Measurements from ENCODE around the gene TSPAN16.
"Not testable (repeated sequence)": the region's sequence is repeated elsewhere in the genome, so short reads cannot be mapped to it uniquely, and the experiment has no call there.

TSPAN16 gene

DNA sequence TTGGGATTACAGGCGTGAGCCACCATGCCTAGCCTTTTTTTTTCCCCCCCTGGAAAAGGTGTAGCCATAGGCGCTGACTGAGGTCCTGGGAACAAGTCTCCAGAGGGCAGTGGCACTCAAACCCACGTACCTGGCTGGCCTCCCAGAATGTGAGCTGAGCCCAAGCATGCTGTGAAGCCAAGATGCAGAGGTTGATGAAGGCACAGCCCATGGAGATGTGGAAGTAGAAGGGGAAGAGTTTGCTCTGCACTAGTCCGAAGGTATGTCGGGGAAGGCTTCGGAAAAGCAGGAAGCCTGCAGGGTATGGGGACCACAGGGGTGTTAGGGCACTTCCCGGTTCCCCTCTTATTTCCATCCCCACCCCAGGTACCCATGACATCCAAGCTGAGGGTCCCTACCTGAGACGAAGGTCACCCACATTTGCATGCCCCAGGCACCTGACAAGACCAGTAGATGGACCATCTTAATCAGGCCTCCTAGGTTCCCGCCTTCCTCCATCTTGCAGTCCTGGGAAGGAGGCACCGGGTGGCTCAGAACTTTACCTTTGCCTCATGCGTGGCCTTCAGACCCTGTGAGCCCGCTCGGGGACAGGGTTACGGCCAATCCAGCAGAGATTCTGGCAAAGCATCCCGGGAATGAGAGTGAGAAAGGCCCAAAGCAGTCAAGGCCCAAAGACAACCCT, 49.3 kb downstream of the TSPAN16 start:
- DNase-seq (ENCODE audit: low read depth in 2 of 2): no peak

DNA sequence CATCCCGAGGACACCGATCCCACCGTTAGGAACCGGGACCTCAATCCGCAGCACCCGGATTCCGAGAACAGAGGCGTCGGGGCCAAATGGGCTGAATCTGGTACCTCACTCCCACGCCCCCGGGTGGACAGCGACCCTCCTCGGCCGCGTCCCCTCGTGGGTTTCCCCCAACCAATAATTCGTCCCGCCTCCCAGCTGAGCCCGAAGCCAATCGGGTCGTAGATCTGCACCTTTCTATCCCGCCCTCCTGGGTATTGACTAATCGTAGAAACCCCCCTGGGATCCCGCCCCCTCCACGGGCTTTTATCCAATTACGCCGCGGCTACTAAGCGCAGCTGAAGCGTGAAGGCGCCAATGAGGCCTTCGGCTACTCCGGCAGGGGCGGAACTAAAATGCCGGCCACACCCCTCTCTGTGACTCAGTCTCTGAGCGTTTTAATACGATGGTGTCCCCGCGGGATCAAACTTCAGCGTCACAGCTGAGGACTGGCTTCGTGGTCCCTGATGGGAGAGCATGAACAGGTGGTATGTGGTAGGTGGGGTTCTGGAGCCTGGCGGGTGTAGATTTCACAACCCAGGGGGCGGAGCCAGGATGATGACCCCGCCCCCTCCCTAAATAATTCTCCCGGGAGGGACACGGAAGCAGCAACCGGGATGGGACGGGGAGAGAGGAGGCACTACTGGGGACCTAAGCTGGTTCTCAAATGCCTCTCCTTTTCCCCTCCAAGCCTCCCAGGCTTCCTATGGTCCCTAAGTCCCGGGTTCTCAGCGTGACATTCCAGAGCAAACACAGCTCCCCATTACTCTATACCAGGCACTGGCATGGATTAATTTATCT, 50.4 kb downstream of the TSPAN16 start, which contains the start of the genes CCDC159 and TMEM205:
TSS of gene CCDC159 (plus strand) at position 416 of the 837 bp plus-strand sequence. CDS start at position 504, 88 bp downstream.
TSS of gene TMEM205 (minus strand) at position 165 of the 837 bp plus-strand sequence. CDS start 649 bp downstream, outside the sequence.
- peak; percentile 98 for DNase-seq (ENCODE audit: low read depth in 2 of 2)

DNA sequence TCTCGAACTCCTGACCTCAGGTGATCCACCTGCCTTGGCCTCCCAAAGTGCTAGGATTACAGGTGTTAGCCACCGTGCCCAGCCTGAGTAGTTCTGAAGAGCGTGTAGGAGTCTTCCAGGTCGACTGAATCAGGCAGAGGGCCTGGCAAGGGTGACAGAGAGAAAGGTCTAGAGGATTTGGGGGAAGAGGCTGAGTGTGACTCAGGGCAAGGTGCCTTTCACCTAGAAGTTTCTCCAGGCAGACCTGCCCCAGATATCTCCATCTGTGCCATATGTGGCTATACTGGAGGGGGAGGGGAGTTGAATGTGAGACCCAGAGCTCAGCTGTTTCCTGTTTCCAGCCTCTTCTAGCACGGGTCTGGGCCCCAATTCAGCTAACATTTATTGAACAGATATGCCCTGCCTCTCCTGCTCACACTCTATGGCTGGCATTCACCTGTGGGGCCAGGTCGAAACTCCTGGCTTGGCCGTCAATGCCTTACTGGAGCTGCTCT, 51.6 kb downstream of the TSPAN16 start:
- no peak for DNase-seq (ENCODE audit: low read depth in 2 of 2)

DNA sequence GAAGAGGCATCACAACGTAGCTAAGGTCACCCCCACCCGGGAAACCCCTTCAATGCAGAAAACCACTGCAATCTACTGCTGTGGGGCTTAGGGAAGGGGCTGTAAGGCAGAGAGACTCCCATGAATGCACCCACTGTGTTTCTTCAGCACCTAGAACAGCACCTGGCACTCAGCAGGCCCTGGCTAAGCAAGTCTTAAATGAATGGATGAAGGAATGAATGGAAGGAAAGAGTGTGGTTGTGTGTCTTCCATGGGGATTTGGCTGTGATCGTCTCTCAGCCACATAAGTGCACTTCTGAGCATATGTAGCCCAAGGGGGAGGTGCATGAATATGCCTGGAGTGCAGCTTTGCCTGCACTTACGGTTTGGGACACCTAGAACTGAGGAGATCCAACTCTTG, 53.2 kb downstream of the TSPAN16 start:
- DNase-seq (ENCODE audit: low read depth in 2 of 2): no peak

DNA sequence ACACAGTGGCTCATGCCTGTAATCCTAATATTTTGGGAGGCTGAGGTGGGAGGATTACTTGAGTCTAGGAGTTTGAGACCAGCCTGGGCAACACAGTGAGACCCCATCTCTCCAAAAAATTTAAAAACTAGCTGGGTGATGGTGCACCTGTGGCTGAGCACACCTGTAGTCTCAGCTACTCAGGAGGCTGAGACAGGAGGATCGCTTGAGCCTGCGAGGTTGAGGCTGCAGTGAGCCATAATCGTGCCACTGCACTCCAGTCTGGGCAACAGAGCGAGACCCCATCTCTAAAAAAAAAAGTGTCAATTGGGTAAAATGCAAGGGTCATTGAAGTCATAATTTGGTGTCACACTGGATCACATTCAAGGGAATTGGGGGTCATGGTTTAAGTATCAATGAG, 58.1 kb downstream of the TSPAN16 start:
- DNase-seq (ENCODE audit: low read depth in 2 of 2): not testable (repeated sequence)

DNA sequence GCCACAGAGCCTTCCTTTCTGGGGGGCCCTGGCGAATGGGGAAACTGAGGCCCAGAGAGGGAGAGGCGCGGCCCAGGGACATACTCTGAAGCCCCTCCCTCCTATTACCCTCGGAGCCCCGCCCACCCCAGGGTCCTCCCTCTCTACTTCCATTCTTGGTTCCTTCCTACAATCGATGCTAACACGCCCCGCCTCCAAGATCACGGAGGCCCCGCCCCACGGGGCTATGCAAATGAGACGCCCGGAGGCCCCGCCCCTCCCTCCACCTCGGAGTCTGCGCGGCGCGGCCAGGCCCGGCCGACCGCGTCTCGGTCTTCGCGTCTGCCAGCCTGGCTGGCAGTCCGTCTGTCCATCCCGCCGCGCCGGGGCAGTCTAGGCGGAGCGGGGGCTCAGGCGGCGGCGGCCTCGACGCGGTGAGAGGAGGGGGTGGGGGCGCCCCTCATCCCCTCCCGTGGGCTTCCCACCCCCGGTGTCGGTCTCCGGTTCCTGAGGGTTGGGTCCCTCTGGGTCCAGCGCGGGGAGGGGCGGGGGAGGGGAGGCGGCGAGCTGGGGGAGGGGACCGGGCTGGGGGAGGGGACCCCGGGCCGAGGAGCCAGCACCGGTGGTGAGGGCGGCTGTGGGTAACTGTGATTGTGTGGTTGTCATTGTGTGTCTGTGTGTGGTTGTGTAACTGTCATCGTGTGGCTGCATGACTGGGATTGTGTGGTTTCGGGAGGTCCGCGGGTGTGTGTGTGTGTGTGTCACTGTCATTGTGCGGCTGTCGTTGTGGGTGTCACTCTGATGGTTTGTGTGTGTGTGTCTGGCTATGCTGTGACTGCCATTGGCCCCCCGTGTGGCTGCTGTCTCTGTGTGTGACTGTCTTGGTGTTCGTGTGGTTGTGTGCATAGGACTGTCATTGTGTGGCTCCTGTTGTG, 59.5 kb downstream of the TSPAN16 start, which contains the start of gene PLPPR2:
TSS of gene PLPPR2 (plus strand) at position 273 of the 914 bp plus-strand sequence. CDS start 2,242 bp downstream, outside the sequence.
- DNase-seq (ENCODE audit: low read depth in 2 of 2): peak; percentile 68 to 72

DNA sequence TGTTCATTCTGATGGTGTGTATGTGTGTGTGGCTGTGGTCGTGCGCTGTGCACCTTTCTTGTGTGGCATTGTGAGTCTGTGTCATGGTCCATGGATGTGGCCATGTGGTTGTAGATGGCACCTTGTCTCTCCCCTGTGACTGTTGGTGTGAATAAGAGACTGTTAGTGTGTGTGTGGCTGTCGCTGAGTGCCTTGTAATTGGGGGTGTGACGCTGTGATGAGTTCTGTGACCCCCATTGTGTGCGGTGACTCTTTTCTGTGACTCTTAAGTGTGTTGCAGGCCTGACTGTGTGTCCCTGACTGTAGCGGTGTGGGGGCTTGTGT, 60.1 kb downstream of the TSPAN16 start:
- DNase-seq (ENCODE audit: low read depth in 2 of 2): no peak

DNA sequence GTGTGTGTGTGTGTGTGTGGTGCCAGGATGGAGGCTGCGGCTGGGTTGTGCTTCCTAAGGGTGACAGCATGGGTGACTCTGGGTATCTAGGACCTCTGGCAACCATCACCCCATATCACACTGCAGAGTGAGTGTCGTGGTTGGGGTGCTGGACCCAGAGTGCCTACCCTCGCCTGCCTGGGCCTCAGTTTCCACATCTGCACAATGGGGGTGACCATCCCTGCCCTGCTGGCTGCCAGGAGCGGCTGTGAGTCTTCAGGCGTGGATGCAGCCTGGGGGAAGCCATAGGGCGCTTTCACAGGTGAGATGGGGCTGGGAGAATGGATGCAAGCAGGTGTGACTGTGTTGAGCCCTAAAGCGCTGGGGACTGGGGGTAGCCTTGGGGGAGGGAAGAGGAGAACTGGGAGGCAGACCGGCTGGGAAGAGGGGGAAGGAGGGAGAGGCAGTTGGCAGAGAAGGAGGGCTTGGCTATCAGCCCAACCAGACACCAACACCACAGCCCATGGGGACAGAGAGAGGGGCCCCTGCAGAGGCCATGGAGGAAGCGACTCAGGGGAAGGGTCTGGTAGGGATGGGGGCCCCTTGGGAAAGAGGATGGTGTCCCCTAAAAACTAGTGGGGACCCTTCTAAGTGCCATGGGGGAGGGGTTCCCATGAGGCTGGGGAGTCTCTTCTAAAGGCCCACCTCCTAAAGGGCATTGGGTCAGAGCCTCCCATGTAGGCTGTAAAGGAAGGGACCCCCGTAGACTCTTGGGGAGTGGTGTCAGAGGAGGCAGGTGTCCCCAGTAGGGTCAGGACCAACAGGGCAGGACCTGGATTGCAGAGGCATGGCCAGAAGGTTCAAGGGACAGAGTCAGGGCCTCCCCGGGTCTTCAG, 61.0 kb downstream of the TSPAN16 start:
- DNase-seq (ENCODE audit: low read depth in 2 of 2): no peak

DNA sequence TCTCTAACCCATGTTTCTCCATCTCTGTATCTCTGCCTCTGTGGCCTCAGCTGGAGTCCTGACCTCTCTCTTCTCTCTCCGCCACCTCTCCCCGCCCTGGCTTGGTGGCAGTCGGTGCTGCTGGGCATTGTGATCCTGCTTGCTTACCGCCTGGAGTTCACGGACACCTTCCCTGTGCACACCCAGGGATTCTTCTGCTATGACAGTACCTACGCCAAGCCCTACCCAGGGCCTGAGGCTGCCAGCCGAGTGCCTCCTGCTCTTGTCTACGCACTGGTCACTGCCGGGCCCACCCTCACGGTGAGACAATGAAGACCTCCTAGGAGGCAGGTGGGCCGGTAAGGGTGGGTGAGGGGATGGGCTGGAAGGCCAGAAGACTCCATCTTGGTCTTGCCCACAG, 63.5 kb downstream of the TSPAN16 start:
- DNase-seq (ENCODE audit: low read depth in 2 of 2): no peak

DNA sequence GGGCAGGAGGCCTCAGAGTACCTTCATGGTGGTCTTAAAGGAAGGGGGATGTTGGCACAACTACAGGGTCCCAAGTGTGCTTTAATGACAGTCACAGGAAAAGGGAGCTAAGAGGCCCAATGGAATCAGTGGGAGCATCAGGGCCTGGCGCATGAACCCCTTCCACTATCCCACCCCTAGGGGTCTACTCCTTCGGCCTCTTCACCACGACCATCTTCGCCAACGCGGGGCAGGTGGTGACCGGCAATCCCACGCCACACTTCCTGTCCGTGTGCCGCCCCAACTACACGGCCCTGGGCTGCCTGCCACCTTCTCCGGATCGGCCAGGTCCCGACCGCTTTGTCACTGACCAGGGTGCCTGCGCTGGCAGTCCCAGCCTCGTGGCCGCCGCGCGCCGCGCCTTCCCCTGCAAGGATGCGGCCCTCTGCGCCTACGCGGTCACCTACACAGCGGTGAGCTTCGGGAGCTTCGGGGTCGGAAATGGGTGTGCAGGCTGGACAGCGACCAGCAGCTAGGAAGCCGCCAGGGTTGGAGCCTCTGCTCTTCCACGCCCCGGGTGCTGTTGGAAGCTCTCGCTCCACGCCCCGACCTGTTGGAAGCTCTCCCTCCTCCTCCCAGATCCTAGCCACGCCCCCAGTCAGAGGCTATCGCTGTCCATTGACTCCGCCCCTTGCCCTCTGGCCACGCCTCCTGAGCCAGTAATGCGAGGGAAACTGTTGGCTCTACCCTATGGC, 65.2 kb downstream of the TSPAN16 start:
- no peak for DNase-seq (ENCODE audit: low read depth in 2 of 2)

DNA sequence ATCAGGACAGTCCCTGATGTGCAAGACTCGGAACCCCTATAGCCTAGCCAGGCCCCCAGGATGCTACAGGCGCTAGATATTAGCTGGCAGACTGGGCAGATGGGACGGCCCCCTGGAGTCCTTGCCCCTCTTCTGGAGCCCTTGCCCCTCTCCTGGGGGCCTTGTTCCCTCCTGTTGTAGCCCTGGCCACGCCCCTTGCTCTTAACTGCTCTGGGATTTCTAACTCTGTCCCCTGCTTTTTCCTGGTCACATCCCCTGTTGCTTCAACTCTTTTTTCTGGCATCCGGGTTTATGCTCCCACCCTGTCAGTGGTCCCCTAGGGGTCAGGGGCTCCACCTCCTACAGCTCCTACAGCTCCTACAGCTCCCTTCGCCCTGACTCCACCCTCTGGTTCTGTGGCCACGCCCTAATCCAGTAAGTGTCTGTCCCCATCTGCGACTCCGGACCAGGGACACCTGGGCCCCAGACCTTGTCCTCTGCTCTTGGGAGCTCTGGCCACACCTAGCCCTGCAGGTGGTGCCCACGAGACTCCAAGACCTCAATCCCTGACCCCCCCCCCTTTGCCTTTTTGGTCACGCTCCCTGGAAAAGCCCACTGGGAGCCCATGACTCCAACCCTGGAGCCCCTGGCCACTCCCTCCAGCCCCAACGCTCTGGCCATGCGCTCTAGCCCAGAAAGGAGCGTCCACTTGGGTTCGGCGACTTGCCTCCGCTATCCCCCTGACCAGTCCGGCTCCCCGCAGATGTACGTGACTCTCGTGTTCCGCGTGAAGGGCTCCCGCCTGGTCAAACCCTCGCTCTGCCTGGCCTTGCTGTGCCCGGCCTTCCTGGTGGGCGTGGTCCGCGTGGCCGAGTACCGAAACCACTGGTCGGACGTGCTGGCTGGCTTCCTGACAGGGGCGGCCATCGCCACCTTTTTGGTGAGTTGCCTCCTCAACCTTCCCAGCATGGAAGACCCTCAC, 66.1 kb downstream of the TSPAN16 start:
- DNase-seq (ENCODE audit: low read depth in 2 of 2): no peak

DNA sequence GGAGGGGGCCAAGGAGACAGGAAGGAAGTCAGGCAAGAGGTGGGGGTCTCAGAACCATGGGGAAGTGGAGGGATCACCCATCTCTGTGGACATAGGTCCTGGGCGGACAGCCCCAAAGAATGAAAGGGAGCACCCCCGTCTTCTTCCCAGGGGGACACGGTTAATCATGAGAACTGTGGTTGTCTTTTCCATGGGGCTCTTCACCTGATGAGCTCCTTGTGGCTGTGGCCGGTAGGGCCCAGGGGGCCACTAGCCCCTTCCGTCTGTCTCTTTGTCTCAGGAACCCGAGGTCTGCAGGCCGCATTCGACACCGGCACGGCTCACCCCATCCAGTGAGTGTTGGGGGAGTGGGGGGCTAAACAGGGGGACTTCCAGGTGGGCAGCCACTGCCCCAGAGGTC, 67.9 kb downstream of the TSPAN16 start:
- no peak for DNase-seq (ENCODE audit: low read depth in 2 of 2)

DNA sequence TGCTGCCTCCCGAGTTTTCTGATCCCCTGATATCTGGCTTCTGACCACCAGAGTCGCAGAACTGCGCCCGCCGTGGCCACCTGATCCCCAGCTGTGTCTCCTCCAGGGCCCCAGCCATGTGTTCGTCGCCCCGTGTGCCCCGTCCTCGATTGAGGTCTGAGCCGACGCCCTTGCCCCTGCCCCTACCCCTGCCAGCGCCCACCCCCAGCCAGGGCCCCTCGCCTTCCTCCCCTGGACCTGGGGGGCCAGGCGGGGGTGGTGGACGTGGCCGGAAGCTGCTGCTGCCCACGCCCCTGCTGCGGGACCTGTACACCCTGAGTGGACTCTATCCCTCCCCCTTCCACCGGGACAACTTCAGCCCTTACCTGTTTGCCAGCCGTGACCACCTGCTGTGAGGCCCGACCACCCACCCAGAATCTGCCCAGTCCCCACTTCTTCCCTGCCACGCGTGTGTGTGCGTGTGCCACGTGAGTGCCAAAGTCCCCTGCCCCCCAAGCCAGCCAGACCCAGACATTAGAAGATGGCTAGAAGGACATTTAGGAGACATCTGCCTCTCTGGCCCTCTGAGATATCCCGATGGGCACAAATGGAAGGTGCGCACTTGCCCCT, 68.4 kb downstream of the TSPAN16 start:
- no peak for DNase-seq (ENCODE audit: low read depth in 2 of 2)

DNA sequence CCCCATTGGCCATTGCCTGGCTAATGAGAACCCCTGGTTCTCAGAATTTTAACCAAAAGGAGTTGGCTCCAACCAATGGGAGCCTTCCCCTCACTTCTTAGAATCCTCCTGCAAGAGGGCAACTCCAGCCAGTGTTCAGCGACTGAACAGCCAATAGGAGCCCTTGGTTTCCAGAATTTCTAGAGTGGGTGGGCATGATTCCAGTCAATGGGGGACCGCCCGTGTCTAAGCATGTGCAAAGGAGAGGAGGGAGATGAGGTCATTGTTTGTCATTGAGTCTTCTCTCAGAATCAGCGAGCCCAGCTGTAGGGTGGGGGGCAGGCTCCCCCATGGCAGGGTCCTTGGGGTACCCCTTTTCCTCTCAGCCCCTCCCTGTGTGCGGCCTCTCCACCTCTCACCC, 69.0 kb downstream of the TSPAN16 start:
- no peak for DNase-seq (ENCODE audit: low read depth in 2 of 2)
